ENCODE results near the gene PITPNM1. TPM values are rescaled to one million over a fixed set of nuclear protein-coding genes. Genes with fewer than 3 reads are reported as not detected.

The PITPNM1 gene
- total and polyA plus RNA-seq, 2 of the 13 experiments (the other 11 are each of a cell fraction or from before 2014, with no cell fraction given), result 8.2 to 8.5 TPM

- peak; percentile 92 for TF ChIP-seq DRAP1 (CRISPR knock-in tag; IDR thresholded peaks at IDR 0.05)
- peak; percentile 49 for TF ChIP-seq SAP130 (CRISPR knock-in tag; IDR thresholded peaks at IDR 0.05; ENCODE audit: low read depth)
- TF ChIP-seq KDM3A (CRISPR knock-in tag; IDR thresholded peaks at IDR 0.05; ENCODE audit: low read depth), result peak; percentile 26; the same call in 1 of the 2 replicates
- peak; percentile 12; the same call in 1 of the 2 replicates for TF ChIP-seq HOXA5 (CRISPR knock-in tag; IDR thresholded peaks at IDR 0.05)
- TF ChIP-seq CEBPZ (IDR thresholded peaks at IDR 0.05; ENCODE audit: low read length), result peak; percentile 49; the same call in 1 of the 2 replicates
- peak; percentile 100 for TF ChIP-seq ZNF629 (CRISPR knock-in tag; conservative IDR thresholded peaks at IDR 0.05)
- TF ChIP-seq ELK4 (CRISPR knock-in tag; IDR thresholded peaks at IDR 0.05; ENCODE audit: borderline replicate concordance), result 0 out of 2 replicates have a peak, but pooled peaks have one; percentile 34
- TF ChIP-seq HOXD1 (CRISPR knock-in tag; IDR thresholded peaks at IDR 0.05), result no peak; the same call in 1 of the 2 replicates
- peak; percentile 27; the same call in 1 of the 2 replicates for TF ChIP-seq CHD2 (IDR thresholded peaks at IDR 0.05; ENCODE audit: low read depth, low read length)
- peak; percentile 64; the same call in 1 of the 2 replicates for TF ChIP-seq ZNF790 (CRISPR knock-in tag; IDR thresholded peaks at IDR 0.05; ENCODE audit: borderline replicate concordance)
- TF ChIP-seq NFYC (CRISPR knock-in tag; IDR thresholded peaks at IDR 0.05), result peak; percentile 96
- TF ChIP-seq ZMAT3 (CRISPR knock-in tag; conservative IDR thresholded peaks at IDR 0.05), result 0 out of 2 replicates have a peak, but pooled peaks have one; percentile 15
- peak; percentile 78 for TF ChIP-seq PHF8 (CRISPR knock-in tag; IDR thresholded peaks at IDR 0.05)
- 0 out of 2 replicates have a peak, but pooled peaks have one; percentile 11 for TF ChIP-seq HNF4A (CRISPR knock-in tag; IDR thresholded peaks at IDR 0.05)
- peak; percentile 88; the same call in 1 of the 2 replicates for TF ChIP-seq MTERF4 (CRISPR knock-in tag; IDR thresholded peaks at IDR 0.05)
Measured at GRCh38 chr11:67507864-67508485, 2.8 kb upstream of the PITPNM1 start, which contains the start of gene CDK2AP2 (continued).

Data from HepG2 (cell line).